SK-N-MC (cell line): ENCODE data around the gene TEKT1.
"Not testable (repeated sequence)": the region's sequence is repeated elsewhere in the genome, so short reads cannot be mapped to it uniquely, and the experiment has no call there.

Source experiments
- DNase-seq: peaks from one replicate; pipeline ENCODE4 v3.0.0-alpha.2; 2011; ENCODE audit warnings: low read depth, low spot score
- H3K27ac ChIP-seq: fragments of 200-600 bp; sonication (generic); 2 replicates; pipeline ENCODE4 v1.5.1; 2016; ENCODE audit warnings: mixed run types
- H3K36me3 ChIP-seq: fragments of 200-600 bp; sonication (generic); 2 replicates; pipeline ENCODE4 v1.6.1; 2017; ENCODE audit warnings: antibody characterized with exemption, low read length, mixed read lengths; ENCODE audit not compliant: insufficient read depth
- H3K4me3 ChIP-seq: fragments of 200-600 bp; sonication (generic); 2 replicates; pipeline ENCODE4 v1.5.1; 2016
- H3K9ac ChIP-seq: fragments of 200-600 bp; sonication (generic); 2 replicates; pipeline ENCODE4 v1.8.0; 2017; ENCODE audit warnings: mixed run types, mixed read lengths; ENCODE audit not compliant: insufficient read length
- H3K9me3 ChIP-seq: fragments of 200-600 bp; sonication (generic); 2 replicates; pipeline ENCODE4 v1.6.1; 2017; ENCODE audit warnings: low read depth, mild to moderate bottlenecking, antibody characterized with exemption, low read length, moderate library complexity, mixed read lengths
- EZH2 ChIP-seq: fragments of 200-600 bp; sonication (generic); IDR thresholded peaks from one replicate; pipeline ENCODE4 v1.6.1; 2017; ENCODE audit warnings: antibody characterized with exemption
- FOXP2 ChIP-seq: optimal IDR thresholded peaks from 2 replicates; pipeline ENCODE3; 2011; ENCODE audit warnings: mild to moderate bottlenecking, moderate library complexity; ENCODE audit not compliant: insufficient read depth; ENCODE audit errors: extremely low read length, control extremely low read depth
- POLR2AphosphoS5 ChIP-seq: IDR thresholded peaks from 2 replicates; pipeline ENCODE4 v1.6.1; 2012; ENCODE audit warnings: mild to moderate bottlenecking, low read depth, low read length, borderline replicate concordance

Gene TEKT1

DNA sequence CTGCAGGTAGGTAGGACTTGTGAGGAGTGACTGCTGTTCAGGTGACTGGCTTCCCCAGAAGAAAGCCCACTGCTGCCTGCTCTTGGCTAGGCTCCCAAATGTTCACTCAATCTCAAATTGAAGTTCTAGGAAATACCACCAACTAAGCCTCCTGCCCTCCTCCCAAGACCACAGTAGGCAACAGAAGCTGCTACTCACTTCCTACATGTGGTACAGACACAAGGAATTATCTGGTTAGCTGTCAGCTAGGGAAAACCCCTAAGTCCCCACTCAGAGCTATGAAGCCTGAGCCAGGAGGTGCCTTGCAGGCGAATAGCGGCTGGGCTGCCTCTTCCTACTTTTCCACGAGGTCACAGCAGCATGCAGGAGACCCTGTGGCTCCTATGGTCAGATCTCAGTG lies 50.6 kb downstream of the TEKT1 start:
- Histone ChIP-seq H3K9ac (no peak overlapping the region), H3K4me3 (no peak overlapping the region), H3K36me3 (no peaks in the 10 kb centered on the region), H3K9me3 (no peaks in the 10 kb centered on the region), H3K27ac (no peak overlapping the region)
- TF ChIP-seq EZH2: no peak
- no peak for TF ChIP-seq FOXP2
- TF ChIP-seq POLR2AphosphoS5: no peak
- no peak for DNase-seq

DNA sequence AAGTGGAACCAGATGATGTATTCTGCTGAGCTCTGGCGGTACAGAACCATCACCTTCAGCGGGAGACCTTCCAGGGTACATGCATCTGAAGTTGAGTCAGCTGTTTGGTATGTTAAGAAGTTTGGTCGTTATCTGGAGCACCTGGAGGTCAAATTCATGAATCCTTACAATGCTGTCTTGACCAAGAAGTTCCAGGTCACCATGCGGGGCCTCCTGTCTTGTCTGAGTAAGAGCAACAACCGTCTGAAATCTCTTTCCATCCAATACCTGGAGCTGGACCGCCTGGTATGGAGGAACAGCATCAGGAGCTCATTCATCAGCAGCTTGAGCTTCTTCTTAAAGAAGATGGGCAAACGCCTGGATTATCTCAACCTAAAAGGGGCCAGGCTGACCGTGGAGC lies 51.5 kb downstream of the TEKT1 start:
- no peaks in the 10 kb centered on the region for H3K36me3 ChIP-seq
- H3K9me3 ChIP-seq: no peaks in the 10 kb centered on the region
- DNase-seq: no peak
- no peak overlapping the region for H3K9ac ChIP-seq
- no peak for TF ChIP-seq FOXP2
- no peak overlapping the region for H3K27ac ChIP-seq
- no peak overlapping the region for H3K4me3 ChIP-seq

GRCh38 chr17:6779411-6779810 lies 52.1 kb downstream of the TEKT1 start:
- TF ChIP-seq FOXP2: no peak
- TF ChIP-seq POLR2AphosphoS5: no peak
- no peak for TF ChIP-seq EZH2
- no peaks in the 10 kb centered on the region for H3K9me3 ChIP-seq
- no peak for DNase-seq
- H3K27ac ChIP-seq: no peak overlapping the region
- no peak overlapping the region for H3K4me3 ChIP-seq
- H3K36me3 ChIP-seq: no peaks in the 10 kb centered on the region
- H3K9ac ChIP-seq: no peak overlapping the region

GRCh38 chr17:6775871-6776405 lies 55.6 kb downstream of the TEKT1 start, which contains the start of gene FBXO39:
Gene FBXO39 (plus strand): TSS chr17:6776215. CDS start chr17:6779869, 3,654 bp downstream.
- no peak for DNase-seq
- H3K9me3 ChIP-seq: no peaks in the 10 kb centered on the region
- no peak within 1 kb of the TSS for H3K9ac ChIP-seq
- H3K4me3 ChIP-seq: no peak within 1 kb of the TSS
- H3K27ac ChIP-seq: no peak within 1 kb of the TSS
- TF ChIP-seq FOXP2: no peak
- no peak for TF ChIP-seq POLR2AphosphoS5
- TF ChIP-seq EZH2: no peak
- no peaks in the 10 kb centered on the region for H3K36me3 ChIP-seq

DNA sequence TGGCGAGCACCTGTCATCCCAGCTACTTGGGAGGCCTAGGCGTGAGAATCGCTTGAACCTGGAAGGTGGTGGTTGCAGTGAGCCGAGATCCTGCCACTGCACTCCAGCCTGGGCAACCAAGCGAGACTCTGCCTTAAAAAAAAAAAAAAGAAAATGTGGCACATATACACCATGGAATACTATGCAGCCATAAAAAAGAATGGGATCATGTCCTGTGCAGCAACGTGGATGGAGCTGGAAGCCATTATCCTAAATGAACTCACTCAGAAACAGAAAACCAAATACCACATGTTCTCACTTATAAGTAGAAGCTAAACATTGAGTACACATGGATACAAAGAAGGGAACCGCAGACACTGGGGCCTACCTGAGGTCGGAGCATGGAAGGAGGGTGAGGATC lies 56.6 kb downstream of the TEKT1 start:
- not testable (repeated sequence) for H3K4me3 ChIP-seq, DNase-seq, H3K36me3 ChIP-seq, H3K27ac ChIP-seq, H3K9me3 ChIP-seq, H3K9ac ChIP-seq

DNA sequence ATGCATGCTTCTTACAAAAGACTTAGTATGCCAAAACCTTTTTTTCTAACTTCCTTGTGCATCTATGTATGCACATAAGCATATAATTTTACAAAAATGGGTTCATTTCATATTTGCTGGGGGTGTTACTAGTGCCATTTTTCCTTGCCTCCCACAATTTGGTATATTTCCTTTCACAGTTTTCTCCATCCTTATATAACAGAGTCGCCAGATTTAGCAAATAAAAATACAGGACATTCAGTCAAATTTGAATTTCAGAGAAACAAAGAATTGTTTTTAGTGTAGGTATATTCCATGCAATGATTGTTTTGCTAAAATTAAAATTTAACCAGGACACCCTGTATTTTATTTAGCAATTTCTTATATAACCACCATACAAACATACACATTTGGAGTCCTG lies 59.5 kb downstream of the TEKT1 start:
- Histone ChIP-seq H3K9ac (no peak overlapping the region), H3K36me3 (no peaks in the 10 kb centered on the region), H3K27ac (no peak overlapping the region), H3K9me3 (no peaks in the 10 kb centered on the region), H3K4me3 (no peak overlapping the region)
- no peak for DNase-seq
- TF ChIP-seq FOXP2 (no peak), EZH2 (no peak), POLR2AphosphoS5 (no peak)

DNA sequence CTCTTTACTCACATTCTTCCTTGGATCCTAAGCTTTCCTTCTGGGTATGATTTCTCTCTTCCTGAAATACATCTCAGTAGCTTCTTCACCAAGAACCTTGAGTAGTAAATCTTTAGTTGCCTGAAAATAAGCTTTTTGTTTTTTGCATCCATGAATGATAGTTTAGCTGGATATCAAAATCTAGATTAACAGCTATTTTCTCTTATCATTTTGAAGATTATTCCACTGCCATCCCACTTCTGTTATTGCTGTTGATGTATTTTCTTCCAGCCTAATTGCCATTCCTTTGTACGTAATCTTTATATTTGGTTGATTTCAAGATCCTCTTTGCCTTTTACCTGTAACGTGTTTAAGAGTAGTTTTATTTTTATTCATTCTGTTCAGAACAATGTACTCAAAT lies 63.1 kb downstream of the TEKT1 start:
- H3K36me3 ChIP-seq: no peaks in the 10 kb centered on the region
- no peak overlapping the region for H3K9ac ChIP-seq
- H3K27ac ChIP-seq: no peak overlapping the region
- no peaks in the 10 kb centered on the region for H3K9me3 ChIP-seq
- H3K4me3 ChIP-seq: no peak overlapping the region
- no peak for DNase-seq
- TF ChIP-seq FOXP2 (no peak), POLR2AphosphoS5 (no peak), EZH2 (no peak)

DNA sequence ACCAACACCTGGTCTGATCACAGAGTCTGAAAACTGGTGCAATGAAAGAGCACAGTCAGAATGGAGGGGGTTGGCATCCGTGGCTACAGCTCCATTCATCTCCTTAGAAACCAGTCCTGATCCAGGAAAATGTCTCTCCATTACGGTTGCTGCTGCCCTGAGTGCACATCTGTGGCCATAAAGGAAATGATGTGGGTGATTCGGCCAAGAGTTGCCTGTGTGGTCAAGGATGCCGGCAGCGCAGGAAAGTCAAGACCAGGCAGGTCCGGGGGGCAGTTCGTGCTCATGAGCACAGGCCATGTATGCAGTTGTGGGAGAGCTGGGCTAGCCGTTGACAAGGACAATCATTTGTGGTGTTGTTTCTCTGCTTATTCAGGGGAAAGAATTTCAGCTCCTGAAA lies 69.8 kb downstream of the TEKT1 start:
- H3K4me3 ChIP-seq: no peak overlapping the region
- H3K36me3 ChIP-seq: no peaks in the 10 kb centered on the region
- TF ChIP-seq FOXP2 (no peak), EZH2 (no peak), POLR2AphosphoS5 (no peak)
- no peak overlapping the region for H3K9ac ChIP-seq
- no peak for DNase-seq
- H3K27ac ChIP-seq: no peak overlapping the region
- H3K9me3 ChIP-seq: no peaks in the 10 kb centered on the region

DNA sequence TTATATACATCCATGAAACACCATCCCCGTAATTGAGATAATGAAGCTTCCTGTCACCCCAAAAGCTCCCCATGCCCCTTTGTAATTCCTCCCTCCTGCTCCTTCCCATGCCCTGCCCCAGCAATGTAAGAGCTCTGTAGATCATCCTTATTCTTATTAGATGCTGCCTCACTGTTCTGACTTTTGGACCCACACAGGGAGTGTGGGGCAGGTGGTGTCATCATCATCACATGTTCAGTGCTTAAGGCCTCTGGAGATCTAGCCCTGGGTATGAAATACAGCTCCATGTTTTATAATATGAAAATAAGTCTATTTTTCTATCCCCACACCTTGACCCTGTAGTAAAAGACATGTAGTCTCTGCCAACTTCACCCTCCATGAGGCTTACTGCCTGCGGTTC lies 73.8 kb downstream of the TEKT1 start:
- Histone ChIP-seq H3K9ac (no peak overlapping the region), H3K36me3 (no peaks in the 10 kb centered on the region), H3K27ac (no peak overlapping the region), H3K4me3 (no peak overlapping the region), H3K9me3 (no peaks in the 10 kb centered on the region)
- no peak for DNase-seq
- TF ChIP-seq EZH2 (no peak), FOXP2 (no peak), POLR2AphosphoS5 (no peak)
